Body of pancreas (tissue), 4 donors: Measurements from ENCODE around the gene APOB. TPM values are rescaled to one million over a fixed set of nuclear protein-coding genes. Genes with fewer than 3 reads are reported as not detected.

ENCODE experiments used
- ATAC-seq: fragments of 150-250 bp; one replicate; pipeline ENCODE4 v1.9.1; 2016
- DNase-seq, 4 donors: peaks; one replicate each; pipeline ENCODE4 v3.0.0-alpha.2; 2019
- H3K27ac ChIP-seq, 4 donors: fragments of 200-600 bp; sonication (generic); 1 replicate in 3 of 4; 2 replicates in 1 of 4; pipeline versions ENCODE4 v1.5.1 to v1.6.1; 2016 to 2019; ENCODE audit warnings: mild to moderate bottlenecking in 1 of 4, mixed read lengths in 1 of 4, moderate library complexity in 1 of 4
- H3K27me3 ChIP-seq, 2 donors: fragments of 200-600 bp; sonication (generic); one replicate each; pipeline ENCODE4 v1.6.0; 2016; ENCODE audit warnings: mild to moderate bottlenecking in 1 of 2
- H3K36me3 ChIP-seq, 2 donors: fragments of 200-600 bp; sonication (generic); replicated peaks in 1 of 2; 2 replicates each; pipeline ENCODE4 v1.5.1; 2016; ENCODE audit warnings: low read depth in 2 of 2; ENCODE audit not compliant: insufficient read depth in 1 of 2
- H3K4me1 ChIP-seq: fragments of 200-600 bp; sonication (generic); one replicate; pipeline ENCODE4 v1.6.0; 2016
- H3K4me3 ChIP-seq, 2 donors: fragments of 200-600 bp; sonication (generic); 1 replicate in 1 of 2; 2 replicates in 1 of 2; pipeline ENCODE4 v1.5.1; 2016 to 2019
- H3K9me3 ChIP-seq, 3 donors: fragments of 200-600 bp; sonication (generic); 1 replicate in 2 of 3; 2 replicates in 1 of 3; pipeline ENCODE4 v1.5.1; 2016
- POLR2A ChIP-seq, 3 donors: fragments of 450-650 bp; IDR thresholded peaks; one replicate each; pipeline ENCODE4 v1.6.1; 2016; ENCODE audit warnings: antibody characterized with exemption in 3 of 3, mild to moderate bottlenecking in 2 of 3
- WGBS, 2 donors: methylation state at CpG; one replicate each; pipeline ENCODE4 v1.1.5; 2017; 5-methylcytosine and 5-hydroxymethylcytosine counted together
- intact Hi-C: fragments of 100-400 bp; cut with DNase I; formaldehyde crosslinking; loops from one replicate; pipeline ENCODE4 v1.15.1; 2023
- total RNA-seq, 2 donors: library from RNA; depleted of rRNA; stranded (reverse); fragments of >200 nt; gene quantifications; one replicate each; pipeline ENCODE4 v1.1.0, GENCODE V29; 2016
- TF ChIP-seq, protein P1 (sequence below), 7 experiments: fragments of 450-650 bp in 4 of 7; fragments of 200-600 bp in 3 of 7; sonication (generic) in 3 of 7; IDR thresholded peaks; one replicate each; pipeline ENCODE4 v1.5.1; 2016 to 2019; ENCODE audit warnings: antibody characterized with exemption in 7 of 7

APOB gene
- total RNA-seq, 2 donors from 2014 or later, result 0.66 to 0.78 TPM

DNA sequence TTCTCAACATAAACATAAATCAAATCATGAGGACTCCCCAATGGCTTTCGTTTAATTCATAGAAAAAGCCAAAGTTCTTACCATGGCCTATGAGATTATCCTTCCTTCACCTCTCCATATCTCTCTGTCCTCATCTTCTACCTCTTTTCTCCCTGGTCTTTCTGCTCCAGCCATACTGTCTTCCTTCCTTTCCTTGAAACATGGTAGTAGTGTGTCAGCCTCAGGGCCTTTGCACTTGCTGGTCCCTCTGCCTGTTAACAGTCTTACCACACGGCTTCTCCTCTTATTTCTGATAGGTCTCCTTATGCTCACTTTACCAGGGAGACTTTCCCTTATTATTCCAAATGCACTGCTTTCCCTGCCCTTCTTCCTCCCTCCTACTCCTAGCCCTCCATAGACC lies 25.6 kb downstream of the APOB start:
- Histone ChIP-seq H3K27me3 (no peaks in the 10 kb centered on the region), H3K27ac (no peak overlapping the region), H3K4me3 (no peak overlapping the region), H3K4me1 (no peaks in the 10 kb centered on the region), H3K36me3 (no peaks in the 10 kb centered on the region), H3K9me3 (no peaks in the 10 kb centered on the region)
- DNase-seq, result no peak
- TF ChIP-seq POLR2A (IDR thresholded peaks at IDR 0.05), result no peak
- TF ChIP-seq, protein P1, sequence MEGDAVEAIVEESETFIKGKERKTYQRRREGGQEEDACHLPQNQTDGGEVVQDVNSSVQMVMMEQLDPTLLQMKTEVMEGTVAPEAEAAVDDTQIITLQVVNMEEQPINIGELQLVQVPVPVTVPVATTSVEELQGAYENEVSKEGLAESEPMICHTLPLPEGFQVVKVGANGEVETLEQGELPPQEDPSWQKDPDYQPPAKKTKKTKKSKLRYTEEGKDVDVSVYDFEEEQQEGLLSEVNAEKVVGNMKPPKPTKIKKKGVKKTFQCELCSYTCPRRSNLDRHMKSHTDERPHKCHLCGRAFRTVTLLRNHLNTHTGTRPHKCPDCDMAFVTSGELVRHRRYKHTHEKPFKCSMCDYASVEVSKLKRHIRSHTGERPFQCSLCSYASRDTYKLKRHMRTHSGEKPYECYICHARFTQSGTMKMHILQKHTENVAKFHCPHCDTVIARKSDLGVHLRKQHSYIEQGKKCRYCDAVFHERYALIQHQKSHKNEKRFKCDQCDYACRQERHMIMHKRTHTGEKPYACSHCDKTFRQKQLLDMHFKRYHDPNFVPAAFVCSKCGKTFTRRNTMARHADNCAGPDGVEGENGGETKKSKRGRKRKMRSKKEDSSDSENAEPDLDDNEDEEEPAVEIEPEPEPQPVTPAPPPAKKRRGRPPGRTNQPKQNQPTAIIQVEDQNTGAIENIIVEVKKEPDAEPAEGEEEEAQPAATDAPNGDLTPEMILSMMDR (IDR thresholded peaks at IDR 0.05), result no peak
- ATAC-seq, result no peak
- 70 to 71% methylated on average over 2 of the region's 2 CpGs for WGBS, 2 donors
- intact Hi-C loops, result no loop called here

DNA sequence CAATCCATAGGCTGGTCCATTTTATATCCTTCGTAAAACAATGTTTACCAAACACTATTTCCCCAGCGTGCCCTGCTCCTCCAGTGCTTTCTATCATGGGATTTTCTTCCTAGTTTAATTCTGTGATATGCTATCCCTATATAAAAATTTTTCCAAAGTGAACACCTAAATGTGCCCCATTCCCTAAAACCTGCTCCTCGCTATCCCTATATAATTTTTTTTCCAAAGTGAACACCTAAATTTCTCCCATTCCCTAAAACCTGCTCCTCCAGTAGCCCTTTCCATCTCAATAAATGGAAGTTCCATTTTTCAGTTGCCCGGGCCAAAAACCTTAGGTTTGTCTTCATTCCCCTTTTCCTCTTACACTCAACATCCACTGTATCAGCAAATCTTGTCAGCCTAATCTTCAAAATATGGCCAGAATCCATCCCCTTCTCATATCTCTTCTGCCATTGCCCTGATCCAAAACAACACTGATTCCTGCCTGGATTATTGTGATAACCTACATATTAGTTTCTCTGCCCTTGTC lies 26.1 kb downstream of the APOB start:
- H3K9me3 ChIP-seq, result no peaks in the 10 kb centered on the region
- intact Hi-C loops, result no loop called here
- H3K27me3 ChIP-seq, result no peaks in the 10 kb centered on the region
- H3K4me3 ChIP-seq, result no peak overlapping the region
- H3K27ac ChIP-seq, result no peak overlapping the region
- WGBS, 2 donors, result 73 to 78% methylated on average over 4 of the region's 4 CpGs
- TF ChIP-seq, protein P1 (IDR thresholded peaks at IDR 0.05), result no peak
- no peak for TF ChIP-seq POLR2A (IDR thresholded peaks at IDR 0.05)
- ATAC-seq (no peak), DNase-seq (no peak)
- H3K4me1 ChIP-seq, result no peaks in the 10 kb centered on the region
- H3K36me3 ChIP-seq, result no peaks in the 10 kb centered on the region

DNA sequence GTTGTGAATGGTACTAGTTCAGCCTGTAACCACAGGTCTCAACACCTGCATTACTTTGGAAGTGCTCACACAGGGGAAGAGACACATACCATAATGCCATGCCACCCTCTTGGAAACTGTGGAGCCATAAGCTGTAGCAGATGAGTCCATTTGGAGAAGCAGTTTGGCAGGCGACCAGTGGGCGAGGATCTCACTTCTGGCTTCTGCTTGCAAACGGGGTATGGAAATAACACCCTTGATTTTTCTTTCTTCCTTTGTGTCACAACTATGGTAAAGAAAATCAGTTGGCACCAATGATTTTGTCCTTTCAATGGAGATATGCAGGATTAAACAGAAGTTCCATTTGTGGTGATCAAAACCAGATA lies 28.6 kb downstream of the APOB start:
- Histone ChIP-seq H3K36me3 (no peaks in the 10 kb centered on the region), H3K4me3 (no peak overlapping the region), H3K27ac (no peak overlapping the region), H3K9me3 (no peaks in the 10 kb centered on the region), H3K27me3 (no peaks in the 10 kb centered on the region), H3K4me1 (no peaks in the 10 kb centered on the region)
- ATAC-seq, result no peak
- DNase-seq, result no peak
- TF ChIP-seq POLR2A (IDR thresholded peaks at IDR 0.05), result no peak
- TF ChIP-seq, protein P1 (IDR thresholded peaks at IDR 0.05), result no peak
- intact Hi-C loops, result no loop called here
- 64 to 78% methylated on average over 3 of the region's 3 CpGs for WGBS, 2 donors

DNA sequence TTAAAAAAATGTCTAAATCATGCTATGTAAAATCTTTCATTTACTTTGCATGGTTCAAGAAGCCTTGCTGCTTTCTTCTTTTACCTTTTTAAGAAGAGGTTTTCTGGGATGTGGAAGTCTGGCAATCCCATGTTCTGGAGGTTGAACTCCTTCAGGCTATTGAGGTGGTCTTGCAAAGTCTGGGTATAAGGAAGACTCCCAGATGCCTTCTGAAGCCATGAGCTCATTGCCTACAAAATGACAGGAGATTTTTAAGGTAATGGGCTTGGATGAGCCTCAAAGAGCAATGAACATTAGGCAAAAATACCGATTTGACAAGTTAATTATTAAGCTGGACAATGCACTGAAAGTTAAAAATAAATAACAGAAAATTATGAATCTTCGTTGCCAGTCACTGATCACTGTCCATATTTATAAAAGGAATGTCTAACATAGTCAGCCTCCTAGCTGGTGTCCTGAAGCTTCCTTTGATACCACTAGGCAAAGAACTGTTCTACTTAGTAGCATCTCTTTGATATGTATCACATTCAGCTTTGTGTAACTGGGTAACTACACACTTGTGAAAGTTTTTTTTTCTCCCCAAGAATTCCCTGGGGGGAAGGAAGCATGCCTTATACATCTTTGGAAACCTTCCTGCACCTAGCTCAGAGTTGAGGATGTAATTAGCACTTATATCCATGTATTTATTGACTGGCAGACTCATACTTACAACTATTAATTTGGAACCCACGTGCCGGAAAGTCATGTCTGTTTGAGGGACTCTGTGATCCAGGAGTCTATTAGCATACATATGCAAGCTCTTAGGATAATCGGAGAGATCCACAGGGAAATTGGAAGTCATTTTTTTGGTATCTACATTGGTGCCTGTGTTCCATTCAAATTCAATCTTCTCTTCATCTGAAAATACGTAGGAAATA lies 29.3 kb downstream of the APOB start:
- H3K9me3 ChIP-seq, result no peaks in the 10 kb centered on the region

More for the DNA sequence above, 29.3 kb downstream of the APOB start:
- Histone ChIP-seq H3K27ac (no peak overlapping the region), H3K4me1 (no peaks in the 10 kb centered on the region), H3K27me3 (no peaks in the 10 kb centered on the region), H3K4me3 (no peak overlapping the region), H3K36me3 (no peaks in the 10 kb centered on the region)
- ATAC-seq, result no peak
- DNase-seq, result no peak
- no peak for TF ChIP-seq POLR2A (IDR thresholded peaks at IDR 0.05)
- TF ChIP-seq, protein P1 (IDR thresholded peaks at IDR 0.05), result no peak
- intact Hi-C loops, result no loop called here
- 51 to 54% methylated on average over 6 of the region's 6 CpGs for WGBS, 2 donors
